ENCODE results near the gene RIC3.
A peak's percentile ranks its signal among the peaks of the same experiment; 100 is the strongest.

The RIC3 gene, protein sequence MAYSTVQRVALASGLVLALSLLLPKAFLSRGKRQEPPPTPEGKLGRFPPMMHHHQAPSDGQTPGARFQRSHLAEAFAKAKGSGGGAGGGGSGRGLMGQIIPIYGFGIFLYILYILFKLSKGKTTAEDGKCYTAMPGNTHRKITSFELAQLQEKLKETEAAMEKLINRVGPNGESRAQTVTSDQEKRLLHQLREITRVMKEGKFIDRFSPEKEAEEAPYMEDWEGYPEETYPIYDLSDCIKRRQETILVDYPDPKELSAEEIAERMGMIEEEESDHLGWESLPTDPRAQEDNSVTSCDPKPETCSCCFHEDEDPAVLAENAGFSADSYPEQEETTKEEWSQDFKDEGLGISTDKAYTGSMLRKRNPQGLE

DNA sequence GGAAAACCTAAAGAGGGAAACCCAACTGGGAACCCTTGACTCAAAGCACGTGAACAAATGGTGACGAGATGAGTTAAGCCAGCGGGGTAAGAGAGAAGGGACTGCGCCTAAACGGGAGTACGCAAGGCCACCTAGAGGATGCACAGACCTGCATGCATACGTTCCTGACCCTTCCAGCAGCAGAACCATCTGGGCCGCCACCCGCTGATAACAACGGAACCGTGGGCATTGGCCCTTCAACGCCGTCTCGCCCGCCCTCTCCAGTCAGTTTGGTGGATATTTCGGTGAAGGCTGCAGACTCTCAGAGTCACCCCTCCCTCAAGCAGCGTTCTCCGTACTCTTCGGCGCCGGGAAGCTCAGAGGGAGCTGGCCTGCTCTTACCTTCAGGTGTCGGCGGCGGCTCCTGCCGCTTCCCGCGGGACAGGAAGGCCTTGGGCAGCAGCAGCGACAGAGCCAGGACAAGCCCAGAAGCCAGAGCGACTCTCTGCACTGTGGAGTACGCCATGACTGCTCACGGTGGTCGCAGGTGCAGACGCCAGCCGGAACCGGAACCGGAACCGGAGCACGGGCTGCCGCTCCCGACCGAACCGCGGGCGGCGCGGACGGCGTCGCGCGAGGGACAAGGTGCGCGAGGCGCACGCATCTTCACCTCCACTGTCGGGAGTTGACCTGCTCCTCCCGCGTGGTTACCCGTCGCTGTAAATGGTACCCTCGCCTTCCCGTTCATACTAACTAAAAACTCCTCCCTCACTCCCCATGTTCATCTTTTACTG is at the start of gene RIC3:
Gene RIC3, minus strand, starts transcription at position 541 of the 773 bp plus-strand sequence. Its CDS starts 36 bp downstream, at position 505.
- peak; percentile 77 for DNase-seq

DNA sequence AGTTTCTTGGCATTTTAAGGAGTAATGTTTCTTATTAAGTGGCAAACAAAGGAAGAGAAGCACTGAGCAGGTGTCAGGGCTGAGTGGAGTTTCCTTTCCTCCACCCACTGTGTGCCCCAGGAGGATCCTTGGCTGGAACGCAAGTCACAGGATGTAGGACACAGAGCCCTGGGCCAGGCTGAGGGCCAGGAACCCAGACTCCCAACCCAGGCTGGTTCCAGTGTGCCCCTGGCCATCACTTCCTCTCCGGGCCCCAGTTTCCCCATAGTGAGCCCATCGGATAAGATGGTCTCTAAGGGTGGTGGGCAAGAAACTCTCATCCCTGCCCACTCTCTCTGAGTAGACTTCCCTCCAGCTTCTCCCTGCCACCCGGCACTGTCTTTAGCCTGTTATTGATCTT is 49.6 kb upstream of the RIC3 start:
- no peak for DNase-seq

DNA sequence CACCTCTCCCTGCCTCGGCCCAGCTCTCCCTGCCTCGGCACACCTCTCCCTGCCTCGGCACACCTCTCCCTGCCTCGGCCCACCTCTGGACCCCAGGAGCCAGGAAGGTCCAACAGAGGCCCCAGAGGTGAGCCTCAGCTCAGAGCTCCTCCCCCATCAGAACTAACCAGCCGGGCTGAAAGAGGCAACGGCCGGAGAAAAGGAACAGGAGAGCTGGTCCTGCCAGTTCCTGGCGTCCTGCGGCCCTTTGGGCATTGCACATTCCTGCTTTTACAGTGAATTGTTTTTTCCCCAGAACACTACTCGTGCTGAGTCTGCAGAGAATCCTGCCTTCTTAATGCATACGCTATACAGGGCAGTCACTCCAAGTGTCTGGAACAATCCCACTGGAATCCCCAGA is 49.1 kb upstream of the RIC3 start:
- DNase-seq, result no peak

DNA sequence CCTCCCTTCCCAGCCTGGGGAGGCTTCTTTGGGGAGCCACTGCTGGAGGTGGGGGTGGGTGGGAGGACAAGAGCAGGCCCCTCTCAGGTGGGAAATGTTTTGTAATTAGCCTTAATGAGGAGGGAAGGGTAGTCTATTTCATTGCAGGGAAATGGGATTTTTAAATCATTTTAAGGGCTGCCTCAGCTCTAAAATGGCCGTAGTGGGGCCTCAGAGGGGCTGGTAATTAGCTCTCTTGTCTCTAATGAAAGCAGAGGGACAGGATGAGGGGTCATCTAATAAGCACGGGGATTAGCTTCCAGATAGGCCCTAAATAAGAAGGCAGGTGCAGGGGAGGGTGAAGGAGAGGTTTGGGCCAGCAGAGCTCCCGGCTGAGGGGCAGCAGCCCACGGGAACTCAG is 48.3 kb upstream of the RIC3 start:
- no peak for DNase-seq

DNA sequence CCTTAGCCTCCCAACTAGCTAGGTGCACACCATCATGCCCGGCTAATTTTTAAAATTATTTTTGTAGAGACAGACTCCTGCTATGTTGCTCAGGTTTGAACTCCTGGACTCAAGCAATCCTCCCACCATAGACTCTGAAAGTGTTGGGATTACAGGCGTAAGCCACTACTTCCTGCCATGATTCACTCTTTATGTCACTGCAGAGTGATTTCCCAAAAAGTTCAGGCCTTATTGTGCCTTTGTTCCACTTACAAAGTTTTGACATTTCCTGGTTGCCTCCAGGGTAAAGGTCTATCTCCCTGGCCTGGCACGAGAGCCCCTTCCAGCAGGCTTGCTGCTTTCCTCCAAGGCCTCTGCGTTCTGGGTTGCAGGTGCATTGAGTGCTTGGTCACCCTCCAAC is 44.6 kb upstream of the RIC3 start:
- no peak for DNase-seq

DNA sequence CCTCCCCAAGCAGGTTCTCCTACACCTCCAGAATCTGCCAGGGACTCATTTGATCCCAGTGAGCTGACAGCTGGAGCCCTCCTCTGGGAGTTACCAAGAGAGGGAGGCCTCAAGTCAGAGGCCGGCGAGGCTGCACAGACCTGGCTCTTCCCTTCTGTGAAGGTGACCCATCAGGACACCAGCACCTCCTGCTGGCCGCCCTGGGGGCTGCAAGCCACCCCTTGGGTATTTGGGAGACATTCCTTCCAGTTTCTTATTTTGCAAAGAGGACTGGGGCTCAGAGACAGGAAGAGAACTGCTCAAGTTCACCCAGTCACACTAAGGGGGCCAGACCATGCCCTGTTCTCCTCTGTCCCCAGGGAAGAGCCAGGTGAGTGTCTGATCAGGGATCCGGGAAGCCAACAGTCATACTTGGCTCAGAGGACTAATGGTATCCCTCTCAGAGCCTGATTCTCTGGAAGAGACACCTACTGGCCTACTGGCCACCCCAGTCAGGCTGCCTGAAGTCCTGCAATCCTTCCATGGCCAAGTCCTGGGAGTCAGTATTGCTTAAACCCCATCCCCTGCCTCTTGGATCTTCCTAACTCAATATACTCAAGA is 40.5 kb upstream of the RIC3 start:
- no peak for DNase-seq

DNA sequence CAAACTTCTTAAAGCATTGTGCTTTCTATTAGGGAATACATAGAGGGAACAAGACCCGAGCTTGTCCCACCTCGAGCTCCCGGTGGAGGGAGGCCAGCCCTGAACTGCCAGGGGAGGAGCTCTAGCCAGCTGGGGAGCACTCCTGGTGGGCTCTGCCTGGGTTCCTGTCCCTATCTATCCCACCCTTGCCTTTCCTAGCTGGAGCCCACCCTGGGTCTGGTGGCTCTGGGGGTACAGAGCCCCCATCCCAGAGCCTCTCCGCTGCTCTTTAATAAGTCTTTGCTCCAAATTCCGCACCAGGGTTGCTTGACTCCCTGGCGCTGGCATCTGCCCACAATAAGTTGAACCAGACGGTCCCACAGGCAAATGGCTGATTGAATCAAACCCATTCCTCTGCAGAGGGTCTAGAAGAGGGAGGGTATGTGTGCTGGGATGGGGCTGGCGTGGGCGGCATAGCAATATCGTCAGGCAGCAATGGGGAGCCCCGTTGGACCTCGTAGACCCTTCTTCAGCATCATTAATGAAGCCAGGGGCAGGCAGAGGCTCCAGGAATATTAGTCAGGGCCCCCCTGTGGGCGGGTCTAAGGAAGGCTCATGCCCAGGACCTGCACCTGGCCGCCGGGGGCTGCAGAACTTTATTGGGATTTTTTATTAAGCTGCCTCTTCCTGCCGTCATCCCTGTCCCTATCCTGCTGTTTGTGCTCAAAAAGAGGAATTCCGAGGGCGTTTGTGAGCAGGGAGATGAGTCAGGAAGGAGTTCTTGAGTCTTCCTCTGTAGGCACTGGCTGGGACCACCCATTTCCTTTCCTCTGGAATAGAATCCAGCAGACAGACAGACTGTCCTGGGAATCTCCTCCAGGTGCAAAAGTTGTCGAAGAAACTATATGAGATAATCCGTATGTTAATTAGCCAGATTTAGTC is 38.5 kb upstream of the RIC3 start:
- DNase-seq, result no peak

DNA sequence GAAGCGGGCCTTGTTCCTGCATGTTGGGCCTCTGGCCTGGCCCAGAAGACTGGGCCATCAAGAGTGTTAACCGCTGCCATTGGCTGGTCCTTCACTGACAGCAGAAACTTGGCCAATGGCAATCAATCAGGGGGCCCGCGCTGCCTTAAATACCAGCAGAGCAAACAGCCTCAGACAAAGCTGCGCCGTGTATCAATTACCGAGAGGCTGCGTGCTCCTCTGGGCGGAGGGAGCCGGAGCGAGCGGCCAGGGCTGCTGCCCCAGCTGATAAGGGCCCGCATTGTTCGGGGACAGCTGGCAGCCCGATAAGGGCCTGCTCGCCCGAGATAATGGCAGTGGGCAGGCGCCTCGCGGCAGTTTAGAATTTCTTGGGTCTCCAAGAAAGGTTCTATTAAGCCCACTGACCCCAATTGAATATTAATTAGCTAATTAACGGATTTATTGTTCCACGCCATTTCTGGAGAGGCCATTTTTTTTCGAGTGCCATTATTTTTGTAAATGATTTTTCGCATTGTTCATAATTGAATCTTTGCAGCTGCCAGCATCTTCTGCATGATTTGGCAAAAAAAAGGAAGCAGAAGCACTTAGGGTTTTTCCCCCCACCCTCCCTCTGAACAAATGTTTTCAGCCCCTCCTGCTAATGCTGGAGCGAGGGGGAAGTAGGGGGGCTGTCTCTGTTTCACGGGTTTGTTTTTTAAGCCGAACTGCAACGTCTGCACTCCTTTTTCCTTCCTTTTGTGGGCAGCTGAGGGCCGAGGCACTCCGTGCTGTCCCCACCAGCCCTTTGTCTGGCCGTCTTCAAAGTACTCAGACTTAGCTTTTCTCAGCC is 37.6 kb upstream of the RIC3 start:
- DNase-seq, result no peak

DNA sequence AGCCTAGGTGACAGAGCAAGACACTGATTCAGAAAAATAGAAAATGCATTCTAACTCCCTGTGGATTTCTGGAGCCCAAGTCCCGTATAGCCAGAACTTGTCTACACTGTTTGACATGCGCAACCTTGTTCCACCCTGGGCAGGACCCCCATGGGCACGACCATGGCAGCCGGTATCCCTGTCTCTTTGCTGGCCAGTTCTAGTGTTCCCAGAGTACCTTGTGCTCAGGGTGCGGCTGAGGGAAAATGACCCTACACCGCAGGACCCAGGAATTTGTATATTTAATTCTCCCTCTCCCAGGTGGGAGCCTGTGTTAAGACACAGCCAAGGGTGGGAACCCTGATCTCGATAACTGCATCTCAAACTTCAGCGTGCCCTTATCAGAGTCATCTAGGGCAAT is 36.7 kb upstream of the RIC3 start:
- DNase-seq, result no peak

DNA sequence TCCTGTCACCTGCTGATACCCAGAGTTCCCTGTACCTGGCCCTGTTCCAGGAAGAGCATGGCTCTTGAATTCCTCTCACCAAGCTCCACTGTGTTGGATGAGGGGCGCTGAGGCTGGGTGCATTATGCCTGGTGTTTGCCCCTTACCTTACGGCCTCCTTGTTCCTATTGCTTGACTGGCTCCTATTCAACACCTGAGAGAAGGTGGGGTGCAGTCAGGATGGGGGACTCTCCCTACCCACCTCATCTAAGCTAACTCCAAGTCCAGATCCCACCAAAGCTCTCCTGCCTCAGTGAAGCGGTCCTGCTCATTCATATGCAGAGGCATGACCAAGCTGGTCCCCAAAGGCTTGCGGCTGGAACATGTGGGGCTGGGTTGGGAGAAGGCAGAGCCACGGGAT is 35.8 kb upstream of the RIC3 start:
- DNase-seq, result no peak

DNA sequence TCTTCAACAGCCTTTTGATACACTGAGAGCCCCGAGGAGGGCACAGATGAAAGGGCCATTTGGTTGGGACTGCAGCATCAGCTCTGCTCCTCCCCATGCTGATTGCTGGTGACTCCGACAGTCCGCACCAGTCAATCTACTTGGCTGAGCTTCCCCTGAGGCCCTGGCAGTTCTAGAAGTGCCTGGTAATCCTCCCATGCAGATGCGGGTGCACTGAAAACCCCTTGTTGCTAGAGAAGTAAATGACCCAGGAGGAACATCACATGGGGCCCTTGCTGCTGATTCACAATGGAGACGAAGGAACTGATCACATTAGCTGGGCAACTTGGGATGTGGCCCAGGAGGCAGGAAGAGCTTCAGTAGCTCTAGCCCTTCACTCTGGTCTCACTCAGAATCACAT is 35.2 kb upstream of the RIC3 start:
- no peak for DNase-seq

DNA sequence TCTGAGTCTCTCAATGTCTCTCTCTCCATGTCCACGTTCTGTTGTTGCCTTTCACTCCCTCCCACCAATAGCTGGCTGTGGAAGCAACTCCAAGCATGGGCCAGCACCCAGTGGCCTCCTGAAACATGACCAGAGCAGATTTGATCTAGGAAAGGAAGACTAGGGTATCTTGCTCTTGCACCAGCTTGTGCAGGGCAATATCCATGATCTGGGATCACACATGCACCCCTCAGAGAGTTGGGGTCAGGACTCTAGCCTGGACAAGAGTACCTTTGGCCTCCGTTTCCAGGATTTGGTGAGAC is 34.5 kb upstream of the RIC3 start:
- DNase-seq, result no peak

DNA sequence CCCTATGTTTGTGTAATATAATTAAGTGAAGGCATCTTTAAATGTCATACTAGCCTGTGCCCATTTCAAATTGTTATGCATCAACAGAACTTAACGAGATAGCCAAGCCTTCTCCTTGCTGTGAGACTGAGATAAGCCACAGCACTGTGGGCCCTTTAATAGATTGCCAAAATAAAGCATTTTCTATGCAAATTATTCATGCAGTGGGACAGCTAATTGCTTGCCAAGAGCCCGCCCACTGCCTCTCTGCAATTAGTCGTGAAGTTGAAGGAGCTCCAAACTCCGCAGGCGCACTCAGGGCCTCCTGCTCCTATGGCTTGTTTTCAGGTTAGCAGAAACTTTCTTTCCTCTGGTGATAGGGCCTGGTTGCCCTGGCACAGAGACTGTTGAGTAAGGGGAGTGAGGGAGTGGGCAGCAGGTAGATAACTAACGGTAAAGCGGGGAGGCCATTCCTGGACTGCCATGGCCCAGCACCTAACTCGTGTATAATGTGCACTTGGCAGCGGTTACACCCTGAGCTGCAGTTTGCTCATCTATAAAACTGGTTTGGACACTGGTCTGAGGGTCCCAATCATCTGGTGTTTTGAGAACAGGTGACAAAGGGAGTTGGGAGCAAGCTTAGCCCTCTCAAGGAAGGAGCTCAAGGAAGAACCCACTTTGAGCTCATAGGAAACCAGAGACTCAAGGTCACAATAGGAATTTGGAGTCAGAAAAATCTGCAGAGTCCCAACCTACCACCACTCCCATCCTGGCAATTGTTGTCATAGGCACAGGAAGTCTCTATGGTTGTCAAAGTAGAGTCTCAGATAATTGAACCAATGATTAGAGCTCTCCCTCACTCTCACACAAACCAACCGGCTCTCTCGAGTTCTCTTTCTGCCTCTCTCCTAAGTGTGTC is 33.9 kb upstream of the RIC3 start:
- no peak for DNase-seq

DNA sequence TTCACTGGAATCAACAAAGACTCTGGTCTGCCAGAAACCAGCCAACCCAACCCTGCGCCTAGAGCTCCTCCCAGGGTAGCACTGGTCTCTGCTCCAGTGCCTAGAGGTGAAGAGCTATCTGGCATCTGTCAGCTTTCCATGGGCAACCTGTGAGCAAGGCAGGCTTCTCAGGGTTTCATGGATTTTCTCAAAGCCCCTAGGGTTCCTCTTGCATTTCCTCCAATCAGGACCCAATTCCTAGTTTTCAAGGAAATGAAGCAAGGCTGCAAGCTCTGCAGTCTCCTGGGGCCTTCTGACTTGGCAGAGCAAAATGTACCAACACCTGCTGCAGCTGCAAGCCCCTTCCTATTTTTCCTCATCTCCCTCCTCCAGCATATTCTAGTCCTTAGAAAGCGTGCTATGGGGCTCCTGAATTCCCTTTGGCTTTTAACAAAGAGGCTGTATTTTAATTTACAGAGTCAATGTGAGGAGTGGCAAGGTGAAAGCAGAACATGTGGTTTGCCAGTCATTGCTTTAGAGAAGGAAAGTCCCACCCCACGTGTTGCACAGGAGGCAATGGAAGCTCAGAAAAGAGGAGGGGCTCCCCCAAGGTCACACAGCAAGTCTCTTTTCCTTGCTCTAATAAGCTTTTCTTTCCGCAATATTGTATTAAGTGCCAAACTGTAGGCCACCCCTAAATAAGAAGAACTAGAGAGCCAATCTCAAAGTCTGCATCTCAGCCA is 33.0 kb upstream of the RIC3 start:
- no peak for DNase-seq

DNA sequence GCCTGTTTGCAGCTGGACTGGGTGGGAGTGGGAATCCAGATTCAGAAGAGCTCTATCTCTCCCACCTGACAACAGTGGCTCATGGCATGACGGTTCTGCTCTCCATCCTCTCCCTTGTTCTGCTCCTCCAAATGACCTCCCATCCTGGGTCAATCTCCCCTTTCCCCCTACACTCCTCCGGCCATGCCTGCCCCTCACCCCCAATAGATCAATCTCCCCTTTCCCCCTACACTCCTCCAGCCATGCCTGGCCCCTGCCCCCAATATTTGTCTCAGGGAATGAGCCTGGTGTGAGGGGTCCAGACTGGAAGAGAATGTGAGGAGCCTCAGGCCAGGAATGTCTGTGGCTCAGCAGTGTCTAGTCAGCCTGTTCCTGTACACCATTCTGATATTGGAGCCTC is 30.9 kb upstream of the RIC3 start:
- no peak for DNase-seq

DNA sequence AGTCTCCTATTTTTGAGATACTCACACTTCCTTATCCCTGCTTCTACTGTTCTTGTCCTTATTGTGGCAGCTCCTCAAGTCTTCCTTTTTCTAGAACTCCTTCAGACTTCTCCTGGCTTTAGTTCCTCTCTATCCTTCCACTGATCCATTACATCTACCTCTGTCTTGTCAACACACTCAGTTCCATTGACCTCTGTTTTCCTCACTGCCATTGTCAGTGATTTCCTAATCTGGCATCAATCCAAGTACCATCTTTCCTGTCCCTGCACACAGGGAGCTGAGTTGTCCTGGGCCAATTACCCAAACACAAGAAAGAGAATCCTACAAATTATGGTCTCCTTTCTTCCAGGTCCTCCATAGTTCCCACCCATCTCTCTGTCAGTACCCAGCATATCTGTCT is 27.9 kb upstream of the RIC3 start:
- DNase-seq, result no peak

DNA sequence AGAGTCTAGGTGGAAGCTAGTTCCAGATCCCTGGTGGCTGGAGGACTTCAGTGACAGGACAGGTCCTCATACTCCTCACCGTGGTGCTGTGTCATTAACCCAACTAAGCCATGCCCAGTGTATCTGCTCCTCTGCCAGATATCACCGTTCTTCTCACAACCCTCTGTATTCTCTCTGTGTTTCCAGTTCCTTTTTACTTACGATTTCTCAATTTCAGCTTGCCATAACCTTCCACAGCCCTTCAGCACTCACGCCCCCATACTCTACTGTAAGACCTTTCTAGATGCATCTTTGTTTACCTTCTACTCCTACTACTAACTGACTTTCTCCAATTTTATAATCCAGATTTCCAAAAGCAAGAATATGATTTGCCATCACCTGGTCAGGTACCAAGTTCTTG is 26.1 kb upstream of the RIC3 start:
- no peak for DNase-seq

DNA sequence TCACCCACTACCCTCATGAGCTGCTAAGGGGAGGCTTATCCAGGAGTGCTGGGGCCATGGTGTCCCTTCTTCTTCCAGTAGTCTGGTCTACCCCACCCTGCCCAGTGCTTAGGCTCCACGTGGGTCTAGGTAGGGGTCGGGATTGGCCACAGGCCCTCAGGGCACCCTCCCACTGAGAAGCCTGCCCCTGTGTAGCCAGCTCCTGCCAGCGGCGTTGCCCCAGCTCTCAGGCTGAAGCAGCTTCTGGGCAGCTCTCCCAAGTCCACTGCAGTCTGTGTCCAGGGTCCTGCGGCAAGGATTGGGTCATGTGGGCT is 24.0 kb upstream of the RIC3 start:
- DNase-seq, result no peak

DNA sequence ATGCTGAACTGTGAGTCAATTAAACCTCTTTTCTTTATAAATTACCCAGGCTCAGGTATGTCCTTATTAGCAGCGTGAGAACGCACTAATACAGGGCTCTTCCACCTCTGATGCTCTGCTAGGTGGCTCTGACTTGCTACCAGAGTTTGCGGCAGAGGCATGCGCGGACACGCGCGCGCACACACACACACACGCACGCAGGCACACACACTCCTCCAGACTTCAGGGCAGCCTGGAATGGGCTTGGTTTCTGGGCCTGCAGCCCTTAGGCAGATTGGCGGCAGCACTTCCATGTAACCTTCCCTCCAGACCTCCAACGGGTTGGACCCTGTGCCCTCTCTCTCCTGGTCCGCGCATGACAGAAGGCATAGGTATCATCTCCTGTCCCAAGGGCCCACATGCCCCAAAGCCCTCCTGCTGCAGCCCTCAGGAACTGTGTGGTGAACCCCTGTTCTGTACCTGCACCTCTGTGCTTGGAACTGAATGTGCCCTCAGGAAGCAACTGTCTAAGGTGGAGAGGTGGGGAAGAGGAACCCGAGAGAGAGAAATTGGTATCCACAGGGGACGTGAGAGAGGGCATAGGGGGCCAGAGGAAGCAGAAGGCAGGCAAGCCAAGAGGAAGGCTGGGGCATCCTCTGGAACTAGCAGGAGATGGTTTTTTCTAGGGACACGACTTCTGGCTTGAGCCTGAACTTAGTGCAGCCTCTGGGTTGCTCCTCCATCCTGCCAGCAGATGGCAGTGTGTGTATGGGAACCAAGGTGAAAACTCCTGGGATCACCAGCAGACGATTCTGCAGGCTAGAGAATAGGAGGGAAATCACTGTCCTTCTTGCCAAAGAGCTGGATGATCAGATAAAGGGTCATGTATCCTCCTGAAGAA is 23.4 kb upstream of the RIC3 start:
- DNase-seq, result peak; percentile 56

DNA sequence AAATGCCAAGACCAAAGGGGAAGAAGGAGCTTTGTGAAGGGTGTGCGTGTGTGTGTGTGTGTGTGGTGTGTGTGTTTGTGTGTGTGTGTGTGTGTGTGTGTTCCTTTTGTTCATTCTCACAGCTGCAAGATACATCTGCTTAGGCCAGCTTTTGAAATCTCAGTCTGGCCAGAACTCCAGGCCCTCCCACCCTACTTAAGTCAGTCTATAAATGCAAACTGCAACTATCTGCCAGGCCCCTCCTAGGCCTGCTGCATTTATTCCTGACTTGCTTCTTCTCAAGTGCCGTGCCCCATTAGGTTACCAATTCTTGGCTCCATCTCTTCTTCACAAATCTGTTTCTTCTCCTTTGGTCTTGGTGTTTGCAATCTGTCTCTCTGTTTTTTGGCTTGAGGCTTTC is 21.6 kb upstream of the RIC3 start:
- no peak for DNase-seq
